HCT116 (cell line): ENCODE data around the gene PAN3. TPM values are rescaled to one million over a fixed set of nuclear protein-coding genes. Genes with fewer than 3 reads are reported as not detected.

Experiments used
- ATAC-seq: fragments of 200-7000 bp; cut with Tn5 transposase; 2 replicates; pipeline ENCODE4 v1.9.1; 2020; ENCODE audit warnings: mild to moderate bottlenecking, moderate library complexity
- BruUV-seq: library from RNA; stranded (reverse); fragments of 400-500 nt; replicated peaks from 2 replicates; lab custom pipeline; 2021; lab: Mats Ljungman, UMichigan
- CTCF ChIA-PET: fragments of 300-600 bp; sonication (Branson Sonifier 250); formaldehyde crosslinking; loops from one replicate; lab custom pipeline; 2021; ENCODE audit warnings: antibody characterized with exemption; lab: Charles Lee
- POLR2A ChIA-PET: fragments of 300-600, 350-600 bp; sonication (Branson Sonifier 250); formaldehyde crosslinking; loops from one replicate; lab custom pipeline; 2021; ENCODE audit warnings: antibody characterized with exemption; lab: Charles Lee
- RAD21 ChIA-PET, 2 experiments: fragments of 300-600 bp; sonication (Branson Sonifier 250); formaldehyde crosslinking; loops; one replicate each; lab custom pipeline; 2023; ENCODE audit warnings: low total read pairs in 2 of 2; ENCODE audit not compliant: uncharacterized antibody in 2 of 2, unreplicated experiment in 2 of 2, low non-redundant PET in 1 of 2; lab: Charles Lee
- DNase-seq: peaks from one replicate; pipeline ENCODE4 v3.0.0-alpha.2; 2010; ENCODE audit warnings: low read depth, low spot score
- H2AFZ ChIP-seq: fragments of 200-600 bp; shearing (Covaris generic), sonication (generic); 2 replicates; pipeline ENCODE4 v1.6.1; 2017; ENCODE audit warnings: low read depth, mixed run types, mixed read lengths, antibody characterized with exemption, low read length; ENCODE audit not compliant: poor library complexity, severe bottlenecking
- H3K27ac ChIP-seq: 2 replicates; pipeline ENCODE4 v1.5.1; 2012; ENCODE audit warnings: low read depth, low read length
- H3K27me3 ChIP-seq: fragments of 200-600 bp; sonication (generic); 2 replicates; pipeline ENCODE4 v1.6.1; 2016; ENCODE audit warnings: mixed run types, low read length, mixed read lengths; ENCODE audit not compliant: insufficient read depth
- H3K36me3 ChIP-seq, 2 experiments: fragments of 200-500 bp in 1 of 2; fragments of 200-600 bp in 1 of 2; sonication (Bioruptor generic) in 1 of 2; sonication (generic) in 1 of 2; 2 replicates each; pipeline versions ENCODE4 v1.5.1 to v1.6.1; 2014 to 2016; ENCODE audit warnings: low read length in 2 of 2, inconsistent platforms in 1 of 2, mixed read lengths in 1 of 2, mixed run types in 1 of 2; ENCODE audit not compliant: insufficient read depth in 2 of 2, control insufficient read depth in 1 of 2
- H3K4me1 ChIP-seq, 2 experiments: fragments of 200-600 bp in 1 of 2; sonication (generic) in 1 of 2; 2 replicates each; pipeline versions ENCODE4 v1.5.1 to v1.6.1; 2012 to 2017; ENCODE audit warnings: low read length in 2 of 2, inconsistent platforms in 1 of 2, mild to moderate bottlenecking in 1 of 2, mixed read lengths in 1 of 2, mixed run types in 1 of 2, moderate library complexity in 1 of 2; ENCODE audit not compliant: insufficient read depth in 2 of 2, control insufficient read depth in 1 of 2
- H3K4me2 ChIP-seq: fragments of 200-600 bp; sonication (generic); 2 replicates; pipeline ENCODE4 v1.6.1; 2017; ENCODE audit warnings: mixed run types, low read length, mixed read lengths
- H3K4me3 ChIP-seq, 2 experiments: fragments of 200-600 bp in 1 of 2; sonication (generic) in 1 of 2; replicated peaks in 1 of 2; 2 replicates each; pipeline ENCODE4 v1.5.1; 2011 to 2016; ENCODE audit warnings: low read length in 2 of 2, control low read depth in 1 of 2, low read depth in 1 of 2, mild to moderate bottlenecking in 1 of 2, mixed read lengths in 1 of 2, mixed run types in 1 of 2
- H3K79me2 ChIP-seq: fragments of 200-600 bp; sonication (generic); 2 replicates; pipeline ENCODE4 v1.6.1; 2017; ENCODE audit warnings: mild to moderate bottlenecking, mixed run types, low read length, moderate library complexity, mixed read lengths; ENCODE audit not compliant: insufficient read depth
- H3K9ac ChIP-seq: fragments of 200-600 bp; sonication (generic); 2 replicates; pipeline ENCODE4 v1.6.1; 2016; ENCODE audit warnings: low read length, mixed read lengths
- H3K9me2 ChIP-seq: fragments of 200-600 bp; sonication (generic), shearing (Covaris generic); 2 replicates; pipeline ENCODE4 v1.6.1; 2017; ENCODE audit warnings: mixed run types, mild to moderate bottlenecking, moderate library complexity; ENCODE audit not compliant: insufficient read depth
- H3K9me3 ChIP-seq, 2 experiments: fragments of 200-500 bp in 1 of 2; fragments of 200-600 bp in 1 of 2; sonication (Bioruptor generic) in 1 of 2; sonication (generic) in 1 of 2; 2 replicates each; pipeline ENCODE4 v1.6.1; 2014 to 2017; ENCODE audit warnings: low read length in 2 of 2, mixed read lengths in 2 of 2, inconsistent platforms in 1 of 2, low read depth in 1 of 2, mild to moderate bottlenecking in 1 of 2, mixed run types in 1 of 2, moderate library complexity in 1 of 2; ENCODE audit not compliant: control insufficient read depth in 1 of 2, insufficient read depth in 1 of 2
- H4K20me1 ChIP-seq: fragments of 200-600 bp; sonication (generic), shearing (Covaris generic); 2 replicates; pipeline ENCODE4 v1.6.1; 2017; ENCODE audit warnings: mixed run types, mild to moderate bottlenecking, moderate library complexity; ENCODE audit not compliant: insufficient read depth
- ATF3 ChIP-seq: IDR thresholded peaks from 2 replicates; pipeline ENCODE4 v1.6.1; 2012
- CBX3 ChIP-seq: IDR thresholded peaks from 2 replicates; pipeline ENCODE4 v1.6.1; 2012; ENCODE audit warnings: low read depth
- CTCF ChIP-seq, 3 experiments: fragments of 200-600 bp in 1 of 3; sonication (generic) in 1 of 3; IDR thresholded peaks in 2 of 3; conservative IDR thresholded peaks in 1 of 3; 2 replicates each; pipeline ENCODE4 v1.5.1; 2012 to 2017; ENCODE audit warnings: low read depth in 2 of 3, low read length in 2 of 3, antibody characterized with exemption in 1 of 3, borderline replicate concordance in 1 of 3, control low read depth in 1 of 3, mild to moderate bottlenecking in 1 of 3, mixed read lengths in 1 of 3, mixed run types in 1 of 3, moderate library complexity in 1 of 3; ENCODE audit not compliant: insufficient read depth in 1 of 3
- MAX ChIP-seq: IDR thresholded peaks from 2 replicates; pipeline ENCODE4 v1.6.1; 2012
- POLR2A ChIP-seq: IDR thresholded peaks from 2 replicates; pipeline ENCODE4 v1.7.0; 2011; ENCODE audit warnings: borderline replicate concordance; ENCODE audit not compliant: insufficient read depth, insufficient read length; ENCODE audit errors: extremely low read depth
- POLR2AphosphoS5 ChIP-seq: IDR thresholded peaks from 2 replicates; pipeline ENCODE4 v1.6.1; 2011; ENCODE audit warnings: mild to moderate bottlenecking, low read depth, low read length, moderate library complexity
- RAD21 ChIP-seq: IDR thresholded peaks from 2 replicates; pipeline ENCODE4 v1.6.1; 2012; ENCODE audit warnings: low read depth, mild to moderate bottlenecking
- REST ChIP-seq: IDR thresholded peaks from 2 replicates; pipeline ENCODE4 v1.6.1; 2012; ENCODE audit warnings: low read depth
- SRF ChIP-seq: IDR thresholded peaks from 2 replicates; pipeline ENCODE4 v1.6.1; 2012; ENCODE audit warnings: low read depth
- intact Hi-C: fragments of 100-400 bp; cut with micrococcal nuclease; formaldehyde crosslinking; loops from 2 replicates; pipeline ENCODE4 v1.10.0; 2022
- total RNA-seq: library from RNA; stranded (reverse); gene quantifications from one replicate; pipeline ENCODE4 v1.2.1, GENCODE V29; 2021; ENCODE audit not compliant: unreplicated experiment

The PAN3 gene
- total RNA-seq, 1 experiment from 2014 or later: 30.1 TPM

GRCh38 chr13:28220166-28220565 is 81.8 kb downstream of the PAN3 start:
- Histone ChIP-seq H3K79me2 (no peaks in the 10 kb centered on the region), H2AFZ (no peak overlapping the region), H3K9ac (no peak overlapping the region), H3K9me3 (no peaks in the 10 kb centered on the region), H3K36me3 (no peaks in the 10 kb centered on the region), H3K4me2 (no peak overlapping the region), H3K4me1 (no peaks in the 10 kb centered on the region), H3K27ac (no peak overlapping the region), H4K20me1 (no peaks in the 10 kb centered on the region), H3K27me3 (no peaks in the 10 kb centered on the region), H3K4me3 (no peak overlapping the region), H3K9me2 (no peaks in the 10 kb centered on the region)
- no TSS peak for BruUV-seq
- TF ChIP-seq RAD21 (no peak), REST (no peak), CBX3 (no peak), POLR2A (no peak), SRF (no peak), MAX (no peak), CTCF (IDR thresholded peaks at IDR 0.05 in 2 of 3, conservative IDR thresholded peaks at IDR 0.05 in 1 of 3; ENCODE audit: borderline replicate concordance in 1 of 3, insufficient read depth in 1 of 3, low read depth in 2 of 3, low read length in 2 of 3) (no peak), ATF3 (no peak), POLR2AphosphoS5 (no peak)
- CTCF ChIA-PET: no interaction called here
- RAD21 ChIA-PET: no interaction called here
- POLR2A ChIA-PET: no interaction called here
- intact Hi-C loops: no loop called here
- no peak for ATAC-seq
- no peak for DNase-seq
